NCI-H128 (cell line): ENCODE results near the gene PDX1.

Experiments used
- DNase-seq: peaks from one replicate; lab custom pipeline; 2025; ENCODE audit not compliant: unreplicated experiment; lab: John Stamatoyannopoulos, UW

The PDX1 gene

GRCh38 chr13:27969082-27969865, 49.5 kb downstream of the PDX1 start, which contains the start of gene CDX2:
CDX2 (minus strand) TSS chr13:27969315; CDS start chr13:27969006, 309 bp downstream.
- DNase-seq = no peak

GRCh38 chr13:27969866-27970229, 50.0 kb downstream of the PDX1 start:
- DNase-seq = no peak

GRCh38 chr13:27970382-27971235, 50.8 kb downstream of the PDX1 start:
- DNase-seq = no peak

GRCh38 chr13:27971236-27971645, 51.4 kb downstream of the PDX1 start:
- DNase-seq = no peak

- DNase-seq = no peak
These were observed 52.1 kb downstream of the PDX1 start for GRCh38 chr13:27971776-27972477.

GRCh38 chr13:27972478-27972820, 52.6 kb downstream of the PDX1 start:
- DNase-seq = no peak

GRCh38 chr13:27973291-27973690, 53.5 kb downstream of the PDX1 start:
- DNase-seq = no peak

GRCh38 chr13:27973961-27974662, 54.3 kb downstream of the PDX1 start:
- DNase-seq = no peak
